IMR-90 (cell line): ENCODE data around the gene GNAT3. TPM values are rescaled to one million over a fixed set of nuclear protein-coding genes. Genes with fewer than 3 reads are reported as not detected.

ENCODE experiments used
- ATAC-seq: fragments of 200-7000 bp; cut with Tn5 transposase; 2 replicates; pipeline ENCODE4 v1.9.1; 2020; ENCODE audit warnings: low read depth, mild to moderate bottlenecking, moderate library complexity
- BruUV-seq: library from RNA; stranded (reverse); fragments of 400-500 nt; replicated peaks from 2 replicates; lab custom pipeline; 2021; lab: Mats Ljungman, UMichigan
- CTCF ChIA-PET: fragments of 300-600 bp; formaldehyde crosslinking; extraction: SDS; loops from one replicate; lab custom pipeline; 2021; ENCODE audit warnings: antibody characterized with exemption; lab: Yijun Ruan, JAX
- POLR2A ChIA-PET: fragments of 300-600 bp; sonication (Branson Sonifier 250); formaldehyde crosslinking; loops from one replicate; lab custom pipeline; 2022; ENCODE audit warnings: antibody characterized with exemption; ENCODE audit not compliant: unreplicated experiment; lab: Charles Lee
- DNase-seq: peaks from one replicate; pipeline ENCODE4 v3.0.0; 2013
- H2AFZ ChIP-seq: replicated peaks from 2 replicates; pipeline ENCODE3; 2013; ENCODE audit warnings: low read length, mild to moderate bottlenecking; ENCODE audit not compliant: poor library complexity
- H2AK5ac ChIP-seq: 2 replicates; pipeline ENCODE4 v1.6.1; 2013; ENCODE audit warnings: low read depth, low read length, inconsistent platforms
- H2AK9ac ChIP-seq: replicated peaks from 2 replicates; pipeline ENCODE3; 2013; ENCODE audit warnings: mild to moderate bottlenecking, low read depth, low read length, moderate library complexity; ENCODE audit not compliant: poor library complexity
- H2BK120ac ChIP-seq: 2 replicates; pipeline ENCODE4 v1.6.1; 2013; ENCODE audit warnings: low read depth, low read length, inconsistent platforms
- H2BK15ac ChIP-seq: 3 replicates; pipeline ENCODE4 v1.6.1; 2013; ENCODE audit warnings: low read depth, low read length, inconsistent platforms
- H2BK20ac ChIP-seq: 2 replicates; pipeline ENCODE4 v1.6.1; 2013; ENCODE audit warnings: low read depth, mild to moderate bottlenecking, inconsistent platforms, low read length, moderate library complexity
- H2BK5ac ChIP-seq: 2 replicates; pipeline ENCODE4 v1.6.1; 2013; ENCODE audit warnings: mild to moderate bottlenecking, low read depth, low read length, inconsistent platforms; ENCODE audit not compliant: poor library complexity, severe bottlenecking
- H3K14ac ChIP-seq: replicated peaks from 2 replicates; pipeline ENCODE4 v1.6.1; 2013; ENCODE audit warnings: low read depth, low read length, inconsistent platforms
- H3K18ac ChIP-seq: 2 replicates; pipeline ENCODE4 v1.6.1; 2013; ENCODE audit warnings: low read depth, low read length, control low read depth
- H3K23ac ChIP-seq: 2 replicates; pipeline ENCODE4 v1.6.1; 2013; ENCODE audit warnings: low read depth, low read length, inconsistent platforms
- H3K27ac ChIP-seq: 2 replicates; pipeline ENCODE4 v1.5.1; 2013; ENCODE audit warnings: mild to moderate bottlenecking, control low read depth, low read length; ENCODE audit not compliant: insufficient read depth
- H3K27me3 ChIP-seq: 2 replicates; pipeline ENCODE4 v1.6.1; 2013; ENCODE audit warnings: low read length; ENCODE audit not compliant: control insufficient read depth, insufficient read depth
- H3K36me3 ChIP-seq: 2 replicates; pipeline ENCODE4 v1.6.1; 2013; ENCODE audit warnings: low read length, mixed read lengths; ENCODE audit not compliant: control insufficient read depth, insufficient read depth
- H3K4ac ChIP-seq: 2 replicates; pipeline ENCODE4 v1.6.1; 2013; ENCODE audit warnings: low read depth, low read length, inconsistent platforms
- H3K4me1 ChIP-seq: 2 replicates; pipeline ENCODE4 v1.6.1; 2013; ENCODE audit warnings: low read length, mixed read lengths; ENCODE audit not compliant: control insufficient read depth, insufficient read depth
- H3K4me2 ChIP-seq: 2 replicates; pipeline ENCODE4 v1.6.1; 2013; ENCODE audit warnings: low read depth, mild to moderate bottlenecking, control low read depth, low read length, moderate library complexity
- H3K4me3 ChIP-seq: 2 replicates; pipeline ENCODE4 v1.5.1; 2013; ENCODE audit warnings: low read depth, mild to moderate bottlenecking, control low read depth, low read length, moderate library complexity; ENCODE audit not compliant: insufficient read depth
- H3K56ac ChIP-seq: 2 replicates; pipeline ENCODE4 v1.6.1; 2013; ENCODE audit warnings: low read length, inconsistent platforms; ENCODE audit not compliant: insufficient read depth; ENCODE audit errors: extremely low read depth
- H3K79me1 ChIP-seq, 2 experiments: 2 replicates each; pipeline ENCODE4 v1.6.1; 2013; ENCODE audit warnings: low read length in 2 of 2, inconsistent platforms in 1 of 2, low read depth in 1 of 2
- H3K9ac ChIP-seq: 2 replicates; pipeline ENCODE4 v1.6.1; 2013; ENCODE audit warnings: low read depth, low read length, control low read depth
- H3K9me1 ChIP-seq: 2 replicates; pipeline ENCODE4 v1.6.1; 2013; ENCODE audit warnings: low read length, inconsistent platforms; ENCODE audit not compliant: insufficient read depth
- H3K9me3 ChIP-seq: 2 replicates; pipeline ENCODE4 v1.6.1; 2013; ENCODE audit warnings: low read length; ENCODE audit not compliant: control insufficient read depth, insufficient read depth
- H4K20me1 ChIP-seq: 2 replicates; pipeline ENCODE4 v1.6.1; 2013; ENCODE audit warnings: low read length, inconsistent platforms; ENCODE audit not compliant: insufficient read depth
- H4K5ac ChIP-seq: 2 replicates; pipeline ENCODE4 v1.6.1; 2013; ENCODE audit warnings: mild to moderate bottlenecking, low read depth, low read length, control low read depth
- H4K8ac ChIP-seq, 2 experiments: 2 replicates each; pipeline ENCODE4 v1.6.1; 2013; ENCODE audit warnings: low read depth in 2 of 2, low read length in 2 of 2, control low read depth in 1 of 2, inconsistent platforms in 1 of 2
- H4K91ac ChIP-seq: 2 replicates; pipeline ENCODE4 v1.6.1; 2013; ENCODE audit warnings: low read depth, low read length, inconsistent platforms; ENCODE audit not compliant: insufficient read depth
- MAFK ChIP-seq: IDR thresholded peaks from 2 replicates; pipeline ENCODE4 v1.6.1; 2012; ENCODE audit warnings: low read depth, low read length, improper control_type of control experiment
- NFE2L2 ChIP-seq: fragments of 150-350 bp; IDR thresholded peaks from 2 replicates; pipeline ENCODE4 v1.6.1; 2016; ENCODE audit warnings: low read depth, mild to moderate bottlenecking, low read length
- WGBS, 2 experiments: methylation state at CpG; one replicate each; pipeline versions ENCODE4 v1.1.5 to v1.1.7; 2013; ENCODE audit warnings: missing lambda C conversion rate in 2 of 2; ENCODE audit not compliant: insufficient read length in 1 of 2; ENCODE audit errors: extremely low coverage in 2 of 2; 5-methylcytosine and 5-hydroxymethylcytosine counted together
- dilution Hi-C: fragments of 300-500 bp; cut with HindIII; formaldehyde crosslinking; loops from one replicate; pipeline ENCODE4 v1.14.3; 2018; ENCODE audit warnings: low sequenced_read_pairs; ENCODE audit not compliant: unreplicated experiment
- in situ Hi-C: fragments of 300-500 bp; cut with MboI; formaldehyde crosslinking; loops from 3 replicates; pipeline ENCODE4 v1.14.3; 2019; ENCODE audit warnings: low sequenced_read_pairs, inconsistent platforms, mixed read lengths
- intact Hi-C: fragments of 100-400 bp; cut with micrococcal nuclease; formaldehyde crosslinking; loops from 2 replicates; pipeline ENCODE4 v1.10.0; 2022
- polyA plus RNA-seq, 3 experiments: library from polyadenylated mRNA; depleted of rRNA; stranded (reverse); fragments of >200 nt; gene quantifications; 2 replicates each; pipeline ENCODE4 v1.2.3, GENCODE V29; 2012; ENCODE audit warnings: low replicate concordance in 1 of 3
- total RNA-seq: library from RNA; depleted of rRNA; stranded (reverse); fragments of >200 nt; gene quantifications from 2 replicates; pipeline ENCODE4 v1.2.3, GENCODE V29; 2012
- TF ChIP-seq, protein P1 (sequence below): conservative IDR thresholded peaks from 2 replicates; pipeline ENCODE4 v1.5.1; 2012; ENCODE audit warnings: mild to moderate bottlenecking, low read depth, low read length, improper control_type of control experiment

Gene GNAT3
- total and polyA plus RNA-seq, 2 of the 4 experiments (the other 2 are of a cell fraction), result not detected

DNA sequence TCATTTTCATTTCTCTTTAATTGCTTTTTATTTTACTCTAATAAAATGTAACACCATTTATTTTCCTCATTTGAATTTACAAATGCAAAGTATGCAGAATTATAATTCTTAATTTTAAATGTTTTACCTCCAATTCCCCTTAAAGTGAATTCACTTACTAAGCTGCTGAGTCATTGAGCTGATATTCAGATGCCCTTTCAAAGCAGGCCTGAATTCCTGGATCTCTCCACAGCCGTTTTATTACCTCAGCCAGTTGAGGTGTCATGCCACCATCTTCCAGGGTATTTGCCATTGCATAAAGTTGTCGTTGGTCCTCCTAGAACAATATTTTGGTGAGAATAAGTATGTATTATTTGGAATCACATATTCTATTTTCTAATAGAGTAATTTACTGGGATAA lies 33.2 kb downstream of the GNAT3 start:
- POLR2A ChIA-PET, result no interaction called here
- Histone ChIP-seq H3K23ac (no peak overlapping the region), H3K9ac (no peak overlapping the region), H4K91ac (no peak overlapping the region), H4K8ac (no peak overlapping the region), H3K36me3 (no peaks in the 10 kb centered on the region), H2BK15ac (no peak overlapping the region; the same call in 2 of the 3 replicates), H3K9me3 (no peaks in the 10 kb centered on the region), H3K4me3 (no peak overlapping the region), H2BK20ac (no peak overlapping the region), H3K56ac (no peak overlapping the region), H2AK5ac (no peak overlapping the region), H2BK5ac (no peak overlapping the region), H3K14ac (no peak overlapping the region), H3K79me1 (no peaks in the 10 kb centered on the region), H3K4me1 (no peaks in the 10 kb centered on the region; the same call in 1 of the 2 replicates), H3K27ac (no peak overlapping the region), H2BK120ac (peak overlapping the region; percentile 35; the same call in 1 of the 2 replicates), H3K4me2 (no peak overlapping the region), H3K9me1 (no peaks in the 10 kb centered on the region), H2AFZ (no peak overlapping the region), H3K4ac (no peak overlapping the region), H4K5ac (no peak overlapping the region), H2AK9ac (no peak overlapping the region), H4K20me1 (no peaks in the 10 kb centered on the region), H3K18ac (no peak overlapping the region), H3K27me3 (no peaks in the 10 kb centered on the region)
- peak; percentile 59; the same call in 1 of the 2 replicates for ATAC-seq
- WGBS, 2 experiments, result no CpG with 5 or more reads among the region's 2 CpGs
- intact Hi-C loops, result no loop called here
- TF ChIP-seq MAFK (peak; percentile 55), NFE2L2 (peak; percentile 88)
- TF ChIP-seq, protein P1, sequence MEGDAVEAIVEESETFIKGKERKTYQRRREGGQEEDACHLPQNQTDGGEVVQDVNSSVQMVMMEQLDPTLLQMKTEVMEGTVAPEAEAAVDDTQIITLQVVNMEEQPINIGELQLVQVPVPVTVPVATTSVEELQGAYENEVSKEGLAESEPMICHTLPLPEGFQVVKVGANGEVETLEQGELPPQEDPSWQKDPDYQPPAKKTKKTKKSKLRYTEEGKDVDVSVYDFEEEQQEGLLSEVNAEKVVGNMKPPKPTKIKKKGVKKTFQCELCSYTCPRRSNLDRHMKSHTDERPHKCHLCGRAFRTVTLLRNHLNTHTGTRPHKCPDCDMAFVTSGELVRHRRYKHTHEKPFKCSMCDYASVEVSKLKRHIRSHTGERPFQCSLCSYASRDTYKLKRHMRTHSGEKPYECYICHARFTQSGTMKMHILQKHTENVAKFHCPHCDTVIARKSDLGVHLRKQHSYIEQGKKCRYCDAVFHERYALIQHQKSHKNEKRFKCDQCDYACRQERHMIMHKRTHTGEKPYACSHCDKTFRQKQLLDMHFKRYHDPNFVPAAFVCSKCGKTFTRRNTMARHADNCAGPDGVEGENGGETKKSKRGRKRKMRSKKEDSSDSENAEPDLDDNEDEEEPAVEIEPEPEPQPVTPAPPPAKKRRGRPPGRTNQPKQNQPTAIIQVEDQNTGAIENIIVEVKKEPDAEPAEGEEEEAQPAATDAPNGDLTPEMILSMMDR, result no peak
- peak; percentile 76 for DNase-seq
- BruUV-seq, result no TSS peak
- CTCF ChIA-PET, result no interaction called here
- dilution Hi-C loops, result no loop called here
- in situ Hi-C loops, result no loop called here
